ENCODE results near the gene SMIM38. TPM values are rescaled to one million over a fixed set of nuclear protein-coding genes. Genes with fewer than 3 reads are reported as not detected.
A peak's percentile ranks its signal among the peaks of the same experiment; 100 is the strongest.

Gene SMIM38
- total RNA-seq, 6 experiments from 2014 or later, result not detected

DNA sequence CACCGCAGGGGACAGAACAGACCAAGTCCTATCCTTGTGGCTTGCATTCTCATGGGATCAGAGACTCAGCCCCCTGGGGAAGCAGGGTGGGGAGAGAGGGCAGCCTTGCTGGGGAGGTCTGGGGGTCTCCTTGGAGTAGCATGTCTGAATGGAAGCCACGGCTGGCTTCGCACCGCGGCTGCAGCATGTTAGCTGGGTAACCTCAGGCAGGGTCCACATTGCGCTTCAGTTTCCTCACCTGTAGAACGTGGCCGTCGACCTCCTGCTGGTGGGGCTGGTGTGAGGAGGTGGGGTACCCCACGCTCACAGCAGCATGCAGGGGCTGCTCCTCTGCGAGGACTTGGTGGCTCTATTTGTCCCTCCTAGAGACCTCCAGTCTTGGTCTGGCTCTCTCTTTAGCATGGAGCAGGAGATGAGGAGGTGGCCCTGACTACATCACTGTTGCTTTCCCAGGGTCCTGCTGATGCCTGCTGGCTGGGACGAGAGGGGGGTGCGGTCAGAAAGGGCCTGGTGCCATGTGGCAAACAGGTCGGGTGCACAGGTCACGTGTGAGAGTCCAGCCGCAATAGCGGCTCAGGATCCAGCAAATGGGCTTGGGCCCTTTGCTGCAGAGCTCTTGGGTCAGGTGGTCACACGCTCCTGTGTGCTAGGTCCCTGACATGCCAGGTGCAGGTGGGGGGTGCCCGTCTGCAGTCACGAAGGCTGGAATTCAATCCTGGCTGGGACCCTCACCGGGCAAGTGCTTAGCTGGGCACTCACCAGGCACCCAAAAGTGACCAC lies 35.4 kb upstream of the SMIM38 start:
- Mint-ChIP-seq H3K9me3 (peaks cover 13% of the 10 kb centered on the region), H3K4me1 (ENCODE audit: low read depth) (peaks cover 22% of the 10 kb centered on the region), H3K27ac (no peak overlapping the region), H3K36me3 (ENCODE audit: low read depth) (peaks cover 8% of the 10 kb centered on the region), H3K27me3 (ENCODE audit: insufficient read depth) (peaks cover 2% of the 10 kb centered on the region), H3K4me3 (no peak overlapping the region)
- no peak for DNase-seq
- TF ChIP-seq, protein P1, sequence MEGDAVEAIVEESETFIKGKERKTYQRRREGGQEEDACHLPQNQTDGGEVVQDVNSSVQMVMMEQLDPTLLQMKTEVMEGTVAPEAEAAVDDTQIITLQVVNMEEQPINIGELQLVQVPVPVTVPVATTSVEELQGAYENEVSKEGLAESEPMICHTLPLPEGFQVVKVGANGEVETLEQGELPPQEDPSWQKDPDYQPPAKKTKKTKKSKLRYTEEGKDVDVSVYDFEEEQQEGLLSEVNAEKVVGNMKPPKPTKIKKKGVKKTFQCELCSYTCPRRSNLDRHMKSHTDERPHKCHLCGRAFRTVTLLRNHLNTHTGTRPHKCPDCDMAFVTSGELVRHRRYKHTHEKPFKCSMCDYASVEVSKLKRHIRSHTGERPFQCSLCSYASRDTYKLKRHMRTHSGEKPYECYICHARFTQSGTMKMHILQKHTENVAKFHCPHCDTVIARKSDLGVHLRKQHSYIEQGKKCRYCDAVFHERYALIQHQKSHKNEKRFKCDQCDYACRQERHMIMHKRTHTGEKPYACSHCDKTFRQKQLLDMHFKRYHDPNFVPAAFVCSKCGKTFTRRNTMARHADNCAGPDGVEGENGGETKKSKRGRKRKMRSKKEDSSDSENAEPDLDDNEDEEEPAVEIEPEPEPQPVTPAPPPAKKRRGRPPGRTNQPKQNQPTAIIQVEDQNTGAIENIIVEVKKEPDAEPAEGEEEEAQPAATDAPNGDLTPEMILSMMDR (IDR thresholded peaks at IDR 0.05), result no peak

- TF ChIP-seq, protein P1 (IDR thresholded peaks at IDR 0.05), result no peak
- Mint-ChIP-seq H3K4me1 (ENCODE audit: low read depth) (peaks cover 22% of the 10 kb centered on the region), H3K4me3 (no peak overlapping the region)
These were observed 34.7 kb upstream of the SMIM38 start for GRCh38 chr11:69121021-69121420.

DNA sequence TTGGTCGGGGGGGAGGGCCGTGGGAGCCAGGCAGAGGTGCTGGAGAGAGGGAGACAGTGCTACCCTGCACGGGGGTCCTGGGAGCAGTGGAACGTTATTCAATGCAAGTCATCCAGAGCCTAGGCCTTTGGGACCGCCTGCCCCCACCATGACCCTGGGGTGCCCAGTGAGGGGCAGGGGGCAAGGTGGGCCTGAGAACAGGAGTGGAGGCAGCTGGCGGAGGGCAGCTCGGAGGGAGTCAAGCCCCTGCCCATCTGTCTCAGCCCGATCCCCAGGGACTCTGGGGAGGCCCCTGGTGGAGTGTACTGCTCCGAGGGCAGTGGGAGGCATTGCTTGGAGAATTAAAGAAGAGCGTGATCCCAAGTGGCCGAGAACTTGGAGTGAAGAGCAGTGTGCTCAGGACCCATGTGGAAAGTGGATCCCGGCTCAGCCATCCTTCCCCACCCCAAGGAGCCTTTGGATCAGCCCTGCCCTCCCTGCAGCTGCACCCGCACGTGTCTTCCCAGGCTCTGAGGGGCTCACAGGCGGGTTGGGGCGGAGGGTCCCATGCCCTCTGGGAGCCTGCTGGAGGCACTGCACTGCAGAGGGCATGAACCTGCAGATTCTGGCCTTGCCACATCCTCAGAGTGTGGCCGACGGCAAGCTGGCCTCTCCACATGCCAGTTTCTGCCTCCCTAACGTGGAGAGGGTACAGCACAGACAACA lies 34.0 kb upstream of the SMIM38 start:
- TF ChIP-seq, protein P1 (IDR thresholded peaks at IDR 0.05), result no peak
- Mint-ChIP-seq H3K4me3 (no peak overlapping the region), H3K9me3 (peaks cover 13% of the 10 kb centered on the region), H3K36me3 (ENCODE audit: low read depth) (peaks cover 8% of the 10 kb centered on the region), H3K4me1 (ENCODE audit: low read depth) (peaks cover 22% of the 10 kb centered on the region), H3K27me3 (ENCODE audit: insufficient read depth) (peaks cover 2% of the 10 kb centered on the region), H3K27ac (no peak overlapping the region)
- DNase-seq, result no peak

More at GRCh38 chr11:69121021-69121420, 34.7 kb upstream of the SMIM38 start:
- DNase-seq, result no peak
- peaks cover 13% of the 10 kb centered on the region for H3K9me3 Mint-ChIP-seq
- H3K36me3 Mint-ChIP-seq (ENCODE audit: low read depth), result peaks cover 8% of the 10 kb centered on the region
- H3K27ac Mint-ChIP-seq, result no peak overlapping the region
- H3K27me3 Mint-ChIP-seq (ENCODE audit: insufficient read depth), result peaks cover 2% of the 10 kb centered on the region

DNA sequence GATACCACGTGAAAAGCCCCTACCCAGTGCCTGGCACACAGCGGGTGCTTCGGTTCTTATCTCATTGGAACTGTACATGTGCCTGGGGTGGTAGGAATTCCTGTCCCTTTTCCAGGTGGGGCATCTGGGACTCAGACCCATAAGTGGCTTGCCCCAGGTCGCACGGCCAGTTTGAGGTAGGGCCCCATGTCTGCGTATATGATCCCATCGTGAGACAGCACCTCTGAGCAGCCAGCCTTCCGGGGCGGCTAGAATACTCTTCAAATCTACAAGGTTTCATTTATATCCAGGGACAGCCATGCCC lies 33.5 kb upstream of the SMIM38 start:
- DNase-seq, result no peak
- Mint-ChIP-seq H3K9me3 (peaks cover 13% of the 10 kb centered on the region), H3K27me3 (ENCODE audit: insufficient read depth) (peaks cover 2% of the 10 kb centered on the region), H3K27ac (no peak overlapping the region), H3K4me1 (ENCODE audit: low read depth) (peaks cover 22% of the 10 kb centered on the region), H3K36me3 (ENCODE audit: low read depth) (peaks cover 8% of the 10 kb centered on the region), H3K4me3 (no peak overlapping the region)
- TF ChIP-seq, protein P1 (IDR thresholded peaks at IDR 0.05), result no peak

DNA sequence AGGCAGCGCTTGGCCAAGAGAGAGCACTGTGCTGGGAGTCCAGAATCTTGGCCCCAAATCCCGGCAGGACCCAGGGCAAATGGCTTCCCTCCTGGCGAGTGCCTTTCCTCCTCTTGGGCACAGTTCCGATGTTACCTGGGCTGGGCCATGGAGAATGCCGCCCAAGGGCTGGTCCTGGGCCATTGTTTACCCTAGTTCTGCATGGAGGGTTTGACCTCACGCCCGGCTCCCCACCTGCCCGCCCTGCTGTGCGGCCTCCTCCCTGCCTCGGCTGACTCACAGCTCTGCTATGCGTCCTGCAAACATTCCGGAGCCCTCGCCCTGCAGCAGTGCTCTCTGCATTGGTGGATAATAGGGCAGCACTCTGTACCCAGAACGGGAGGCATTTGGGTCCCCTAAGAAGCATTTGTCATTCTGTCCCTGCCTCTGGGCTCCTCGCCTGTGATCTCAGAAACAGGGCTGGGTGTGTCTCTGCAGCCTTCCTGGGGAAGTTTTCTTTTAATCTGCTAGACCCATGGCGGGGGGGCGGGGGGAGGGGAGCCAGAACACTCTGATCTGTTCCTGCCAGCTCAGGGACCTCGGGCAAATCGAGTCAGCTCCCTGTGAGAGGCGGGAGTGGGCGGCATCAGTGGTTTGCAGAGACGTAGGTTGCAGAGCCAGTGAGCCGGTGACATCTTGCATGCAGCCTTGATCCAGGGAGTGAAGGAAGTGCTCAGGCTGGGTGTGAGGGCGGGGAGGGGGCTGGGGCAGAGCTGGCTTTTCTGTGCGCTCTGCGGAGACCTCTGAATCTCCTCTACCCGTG lies 32.9 kb upstream of the SMIM38 start:
- H3K4me3 Mint-ChIP-seq, result peak overlapping the region; percentile 66; the same call in 1 of the 2 replicates
- H3K36me3 Mint-ChIP-seq (ENCODE audit: low read depth), result peaks cover 10% of the 10 kb centered on the region
- no peaks in the 10 kb centered on the region; the same call in 1 of the 2 replicates for H3K27me3 Mint-ChIP-seq (ENCODE audit: insufficient read depth)
- TF ChIP-seq, protein P1 (IDR thresholded peaks at IDR 0.05), result no peak
- peaks cover 17% of the 10 kb centered on the region for H3K9me3 Mint-ChIP-seq
- peak overlapping the region; percentile 56 for H3K27ac Mint-ChIP-seq
- peaks cover 22% of the 10 kb centered on the region for H3K4me1 Mint-ChIP-seq (ENCODE audit: low read depth)
- DNase-seq, result peak; percentile 65

All from HFFc6 (cell line).